IMR-90 (cell line): ENCODE measurements around the gene PHF3.

Source experiments
- CTCF ChIP-seq: conservative IDR thresholded peaks from 2 replicates; pipeline ENCODE4 v1.5.1; 2012; ENCODE audit warnings: mild to moderate bottlenecking, low read depth, low read length, improper control_type of control experiment
- ELK1 ChIP-seq: fragments of 150-350 bp; IDR thresholded peaks from 2 replicates; pipeline ENCODE4 v1.6.1; 2016; ENCODE audit warnings: low read depth, mild to moderate bottlenecking, low read length, moderate library complexity, borderline replicate concordance
- MAFK ChIP-seq: IDR thresholded peaks from 2 replicates; pipeline ENCODE4 v1.6.1; 2012; ENCODE audit warnings: low read depth, low read length, improper control_type of control experiment
- POLR2A ChIP-seq: IDR thresholded peaks from 2 replicates; pipeline ENCODE4 v1.6.1; 2012; ENCODE audit warnings: mild to moderate bottlenecking, low read depth, low read length
- RCOR1 ChIP-seq: IDR thresholded peaks from 2 replicates; pipeline ENCODE4 v1.6.1; 2012; ENCODE audit warnings: mild to moderate bottlenecking, low read length, improper control_type of control experiment; ENCODE audit not compliant: insufficient replicate concordance

GRCh38 chr6:63673692-63674091 is 38.1 kb downstream of the PHF3 start:
- no peak for TF ChIP-seq MAFK
- TF ChIP-seq CTCF, result no peak
- no peak for TF ChIP-seq POLR2A
- TF ChIP-seq ELK1, result no peak
- no peak for TF ChIP-seq RCOR1
